Measurements from ENCODE around the gene NBAS. TPM values are rescaled to one million over a fixed set of nuclear protein-coding genes. Genes with fewer than 3 reads are reported as not detected.
"Not testable (repeated sequence)": the region's sequence is repeated elsewhere in the genome, so short reads cannot be mapped to it uniquely, and the experiment has no call there.

The NBAS gene
- total and polyA plus RNA-seq, 2 experiments from 2014 or later, result 21.2 to 51.8 TPM

- Histone ChIP-seq H4K20me1 (ENCODE audit: insufficient read depth) (no peaks in the 10 kb centered on the region), H3K27me3 (replicated peaks; ENCODE audit: insufficient read depth) (no peaks in the 10 kb centered on the region), H2AFZ (no peak overlapping the region), H3K9me3 (ENCODE audit: low read depth) (no peaks in the 10 kb centered on the region), H3K36me3 (ENCODE audit: low read depth) (peaks cover 43% of the 10 kb centered on the region), H3K9ac (no peak overlapping the region), H3K4me3 (no peak overlapping the region), H3K9me2 (ENCODE audit: insufficient read depth) (no peaks in the 10 kb centered on the region), H3K4me1 (ENCODE audit: insufficient read depth) (no peaks in the 10 kb centered on the region), H3K79me2 (ENCODE audit: insufficient read depth) (peaks cover 20% of the 10 kb centered on the region), H3F3A (ENCODE audit: insufficient read depth) (no peaks in the 10 kb centered on the region), H3K27ac (no peak overlapping the region), H3K4me2 (ENCODE audit: unreplicated experiment) (no peak overlapping the region)
- WGBS, 2 experiments (ENCODE audit: low coverage in 1 of 2, low lambda C conversion rate in 2 of 2, missing lambda C conversion rate in 2 of 2), result 94 to 97% methylated on average over 7 of the region's 7 CpGs
- in situ Hi-C loops (cut with MboI), result no loop called here
- no peak for DNase-seq
- TF ChIP-seq EZH2phosphoT487 (IDR thresholded peaks at IDR 0.05; ENCODE audit: insufficient read depth, low read depth), result no peak
- no peak for TF ChIP-seq EZH2 (IDR thresholded peaks at IDR 0.05; ENCODE audit: insufficient read depth, poor library complexity, severe bottlenecking)
Observed at GRCh38 chr2:15531095-15531854, 29.9 kb downstream of the NBAS start.

- Histone ChIP-seq H2AFZ (no peak overlapping the region), H3K9me2 (ENCODE audit: insufficient read depth) (no peaks in the 10 kb centered on the region), H3K36me3 (ENCODE audit: low read depth) (peaks cover 36% of the 10 kb centered on the region), H3K4me2 (ENCODE audit: unreplicated experiment) (no peak overlapping the region), H3K27me3 (replicated peaks; ENCODE audit: insufficient read depth) (no peaks in the 10 kb centered on the region), H3K9ac (no peak overlapping the region), H4K20me1 (ENCODE audit: insufficient read depth) (no peaks in the 10 kb centered on the region; the same call in 1 of the 2 replicates), H3F3A (ENCODE audit: insufficient read depth) (no peaks in the 10 kb centered on the region), H3K4me1 (ENCODE audit: insufficient read depth) (no peaks in the 10 kb centered on the region), H3K9me3 (ENCODE audit: low read depth) (no peaks in the 10 kb centered on the region), H3K27ac (no peak overlapping the region), H3K4me3 (no peak overlapping the region), H3K79me2 (ENCODE audit: insufficient read depth) (peaks cover 20% of the 10 kb centered on the region; the same call in 1 of the 2 replicates)
- no peak for DNase-seq
- WGBS, 2 experiments (ENCODE audit: low coverage in 1 of 2, low lambda C conversion rate in 2 of 2, missing lambda C conversion rate in 2 of 2), result 76 to 82% methylated on average over 6 of the region's 6 CpGs
- in situ Hi-C loops (cut with MboI), result no loop called here
- TF ChIP-seq EZH2 (IDR thresholded peaks at IDR 0.05; ENCODE audit: insufficient read depth, poor library complexity, severe bottlenecking), result no peak
- TF ChIP-seq EZH2phosphoT487 (IDR thresholded peaks at IDR 0.05; ENCODE audit: insufficient read depth, low read depth), result no peak
Observed at GRCh38 chr2:15527074-15527739, 33.9 kb downstream of the NBAS start.

GRCh38 chr2:15521641-15522181 lies 39.4 kb downstream of the NBAS start:
- Histone ChIP-seq H3K4me3 (no peak overlapping the region), H3K4me2 (ENCODE audit: unreplicated experiment) (no peak overlapping the region), H3K36me3 (ENCODE audit: low read depth) (peaks cover 20% of the 10 kb centered on the region; the same call in 1 of the 2 replicates), H3K27me3 (replicated peaks; ENCODE audit: insufficient read depth) (no peaks in the 10 kb centered on the region), H2AFZ (no peak overlapping the region), H3K27ac (no peak overlapping the region), H3K79me2 (ENCODE audit: insufficient read depth) (no peaks in the 10 kb centered on the region), H4K20me1 (ENCODE audit: insufficient read depth) (no peaks in the 10 kb centered on the region; the same call in 1 of the 2 replicates), H3K4me1 (ENCODE audit: insufficient read depth) (no peaks in the 10 kb centered on the region), H3K9ac (no peak overlapping the region), H3K9me3 (ENCODE audit: low read depth) (no peaks in the 10 kb centered on the region), H3K9me2 (ENCODE audit: insufficient read depth) (no peaks in the 10 kb centered on the region), H3F3A (ENCODE audit: insufficient read depth) (no peaks in the 10 kb centered on the region)
- TF ChIP-seq EZH2phosphoT487 (IDR thresholded peaks at IDR 0.05; ENCODE audit: insufficient read depth, low read depth) (no peak), EZH2 (IDR thresholded peaks at IDR 0.05; ENCODE audit: insufficient read depth, poor library complexity, severe bottlenecking) (no peak)
- WGBS, 2 experiments (ENCODE audit: low coverage in 1 of 2, low lambda C conversion rate in 2 of 2, missing lambda C conversion rate in 2 of 2), result 90 to 94% methylated on average over 2 of the region's 2 CpGs
- DNase-seq, result no peak
- in situ Hi-C loops (cut with MboI), result no loop called here

- no peaks in the 10 kb centered on the region for H3K79me2 ChIP-seq (ENCODE audit: insufficient read depth)
- H3K27ac ChIP-seq, result no peak overlapping the region
- no peaks in the 10 kb centered on the region for H3K27me3 ChIP-seq (replicated peaks; ENCODE audit: insufficient read depth)
- no peak overlapping the region for H2AFZ ChIP-seq
- H3K9me3 ChIP-seq (ENCODE audit: low read depth), result no peaks in the 10 kb centered on the region
- DNase-seq, result no peak
- H3K9me2 ChIP-seq (ENCODE audit: insufficient read depth), result no peaks in the 10 kb centered on the region
- no peak overlapping the region for H3K4me2 ChIP-seq (ENCODE audit: unreplicated experiment)
- H3F3A ChIP-seq (ENCODE audit: insufficient read depth), result no peaks in the 10 kb centered on the region
- no peak overlapping the region for H3K4me3 ChIP-seq
- no peaks in the 10 kb centered on the region for H3K4me1 ChIP-seq (ENCODE audit: insufficient read depth)
- H3K9ac ChIP-seq, result no peak overlapping the region
- no peak for TF ChIP-seq EZH2 (IDR thresholded peaks at IDR 0.05; ENCODE audit: insufficient read depth, poor library complexity, severe bottlenecking)
- no peak for TF ChIP-seq EZH2phosphoT487 (IDR thresholded peaks at IDR 0.05; ENCODE audit: insufficient read depth, low read depth)
- in situ Hi-C loops (cut with MboI), result no loop called here
- 86 to 94% methylated on average over 5 of the region's 5 CpGs for WGBS, 2 experiments (ENCODE audit: low coverage in 1 of 2, low lambda C conversion rate in 2 of 2, missing lambda C conversion rate in 2 of 2)
- H3K36me3 ChIP-seq (ENCODE audit: low read depth), result peaks cover 7% of the 10 kb centered on the region; the same call in 1 of the 2 replicates
- no peaks in the 10 kb centered on the region; the same call in 1 of the 2 replicates for H4K20me1 ChIP-seq (ENCODE audit: insufficient read depth)
Observed at GRCh38 chr2:15520346-15520745, 40.8 kb downstream of the NBAS start.

- H2AFZ ChIP-seq; in situ Hi-C loops (cut with MboI): not testable (repeated sequence)
Observed at GRCh38 chr2:15518759-15519158, 42.4 kb downstream of the NBAS start.

More at GRCh38 chr2:15518759-15519158, 42.4 kb downstream of the NBAS start:
- not testable (repeated sequence) for H3K9ac ChIP-seq; H3K9me3 ChIP-seq (ENCODE audit: low read depth); H3K79me2 ChIP-seq (ENCODE audit: insufficient read depth); H3K4me2 ChIP-seq (ENCODE audit: unreplicated experiment); H3K4me1 ChIP-seq (ENCODE audit: insufficient read depth); H3K4me3 ChIP-seq; H3K36me3 ChIP-seq (ENCODE audit: low read depth); H3K27me3 ChIP-seq (replicated peaks; ENCODE audit: insufficient read depth); H3K27ac ChIP-seq; DNase-seq; H3K9me2 ChIP-seq (ENCODE audit: insufficient read depth); H3F3A ChIP-seq (ENCODE audit: insufficient read depth); H4K20me1 ChIP-seq (ENCODE audit: insufficient read depth)
- 97% methylated on average over 3 of the region's 3 CpGs for WGBS, 2 experiments (ENCODE audit: low coverage in 1 of 2, low lambda C conversion rate in 2 of 2, missing lambda C conversion rate in 2 of 2)

Data from GM23248 (cell line).